Fibroblast of lung (primary cell): ENCODE measurements around the gene LRRC8D. TPM values are rescaled to one million over a fixed set of nuclear protein-coding genes. Genes with fewer than 3 reads are reported as not detected.

Source experiments
- DNase-seq, 2 donors: peaks; one replicate each; pipeline versions ENCODE4 v3.0.0 to v3.0.0-alpha.2; 2010; ENCODE audit warnings: low read depth in 2 of 2
- H2AFZ ChIP-seq: 2 replicates; pipeline ENCODE4 v1.5.1; 2012; ENCODE audit warnings: low read length, control low read depth, inconsistent platforms
- H3K27ac ChIP-seq: 2 replicates; pipeline ENCODE4 v1.5.1; 2011; ENCODE audit warnings: low read length, control low read depth; ENCODE audit not compliant: insufficient read depth
- H3K27me3 ChIP-seq: 2 replicates; pipeline ENCODE4 v1.5.1; 2011; ENCODE audit warnings: mild to moderate bottlenecking, low read length; ENCODE audit not compliant: control insufficient read depth, insufficient read depth
- H3K36me3 ChIP-seq: 2 replicates; pipeline ENCODE4 v1.5.1; 2011; ENCODE audit warnings: low read length; ENCODE audit not compliant: control insufficient read depth, insufficient read depth
- H3K4me1 ChIP-seq: 2 replicates; pipeline ENCODE4 v1.5.1; 2011; ENCODE audit warnings: low read length; ENCODE audit not compliant: control insufficient read depth, insufficient read depth; ENCODE audit errors: extremely low read depth
- H3K4me2 ChIP-seq: 2 replicates; pipeline ENCODE4 v1.5.1; 2011; ENCODE audit warnings: low read length, control low read depth; ENCODE audit not compliant: insufficient read depth; ENCODE audit errors: extremely low read depth
- H3K4me3 ChIP-seq, 4 experiments: fragments of 200-600 bp in 1 of 4; sonication (generic) in 1 of 4; replicated peaks in 1 of 4; 2 replicates each; pipeline ENCODE4 v1.5.1; 2011 to 2016; ENCODE audit warnings: low read length in 4 of 4, low read depth in 3 of 4, mild to moderate bottlenecking in 3 of 4, control low read depth in 2 of 4, inconsistent platforms in 1 of 4, mixed read lengths in 1 of 4; ENCODE audit not compliant: insufficient read depth in 1 of 4; ENCODE audit errors: control extremely low read depth in 1 of 4
- H3K79me2 ChIP-seq: 2 replicates; pipeline ENCODE4 v1.5.1; 2012; ENCODE audit warnings: mild to moderate bottlenecking, low read length, inconsistent platforms; ENCODE audit not compliant: control insufficient read depth, insufficient read depth
- H3K9ac ChIP-seq: 2 replicates; pipeline ENCODE4 v1.5.1; 2011; ENCODE audit warnings: mild to moderate bottlenecking, low read length, control low read depth; ENCODE audit not compliant: insufficient read depth
- H3K9me3 ChIP-seq: 2 replicates; pipeline ENCODE4 v1.5.1; 2012; ENCODE audit warnings: low read depth, low read length; ENCODE audit not compliant: control insufficient read depth, insufficient read depth
- H4K20me1 ChIP-seq: 2 replicates; pipeline ENCODE4 v1.5.1; 2011; ENCODE audit warnings: low read length; ENCODE audit not compliant: control insufficient read depth, insufficient read depth; ENCODE audit errors: extremely low read depth
- CTCF ChIP-seq, 2 donors: IDR thresholded peaks in 1 of 2; conservative IDR thresholded peaks in 1 of 2; 1 replicate in 1 of 2; 2 replicates in 1 of 2; pipeline ENCODE4 v1.5.1; 2011 to 2012; ENCODE audit warnings: low read length in 2 of 2, control low read depth in 1 of 2, inconsistent platforms in 1 of 2, low read depth in 1 of 2, mild to moderate bottlenecking in 1 of 2
- EZH2 ChIP-seq: IDR thresholded peaks from 2 replicates; pipeline ENCODE4 v1.5.1; 2012; ENCODE audit warnings: low read length, control low read depth, mild to moderate bottlenecking; ENCODE audit errors: missing control alignments
- polyA plus RNA-seq, 2 donors: library from polyadenylated mRNA; depleted of rRNA in 1 of 2; stranded (reverse) in 1 of 2; unstranded in 1 of 2; fragments of >200 nt; gene quantifications; 2 replicates each; pipeline ENCODE4 v1.2.1, GENCODE V29; 2011 to 2012; ENCODE audit warnings: missing spikeins in 1 of 2
- total RNA-seq: library from RNA; depleted of rRNA; stranded (reverse); fragments of >200 nt; gene quantifications from 2 replicates; pipeline ENCODE4 v1.2.1, GENCODE V29; 2014

LRRC8D gene
- total and polyA plus RNA-seq, 2 donors (not counting 1 experiment from before 2014, with no cell fraction given) = 41.0 to 58.1 TPM

GRCh38 chr1:89908672-89909436, 88.0 kb downstream of the LRRC8D start:
- H3K9ac ChIP-seq = no peak overlapping the region
- H2AFZ ChIP-seq = no peak overlapping the region
- no peaks in the 10 kb centered on the region for H3K9me3 ChIP-seq
- TF ChIP-seq EZH2 = no peak
- TF ChIP-seq CTCF (conservative IDR thresholded peaks at IDR 0.05 in 1 of 2, IDR thresholded peaks at IDR 0.05 in 1 of 2; ENCODE audit: low read depth in 1 of 2, low read length in 2 of 2) = no peak
- peak overlapping the region; percentile 62 for H3K27ac ChIP-seq
- H3K4me1 ChIP-seq = peaks cover 50% of the 10 kb centered on the region
- no peaks in the 10 kb centered on the region for H4K20me1 ChIP-seq
- H3K27me3 ChIP-seq = no peaks in the 10 kb centered on the region
- no peak overlapping the region for H3K4me3 ChIP-seq
- peak overlapping the region; percentile 46 for H3K4me2 ChIP-seq
- H3K79me2 ChIP-seq = no peaks in the 10 kb centered on the region
- DNase-seq = peak; percentile 56 to 69
- no peaks in the 10 kb centered on the region for H3K36me3 ChIP-seq

GRCh38 chr1:89910268-89910667, 89.4 kb downstream of the LRRC8D start:
- no peaks in the 10 kb centered on the region for H4K20me1 ChIP-seq
- H3K27me3 ChIP-seq = no peaks in the 10 kb centered on the region
- no peak for DNase-seq
- H3K9me3 ChIP-seq = no peaks in the 10 kb centered on the region
- H3K36me3 ChIP-seq = no peaks in the 10 kb centered on the region
- H3K4me3 ChIP-seq = no peak overlapping the region
- peak overlapping the region; percentile 36 for H3K9ac ChIP-seq
- peak overlapping the region; percentile 81 for H3K27ac ChIP-seq
- H3K79me2 ChIP-seq = no peaks in the 10 kb centered on the region
- H3K4me1 ChIP-seq = peaks cover 45% of the 10 kb centered on the region
- TF ChIP-seq EZH2 (no peak), CTCF (conservative IDR thresholded peaks at IDR 0.05 in 1 of 2, IDR thresholded peaks at IDR 0.05 in 1 of 2; ENCODE audit: low read depth in 1 of 2, low read length in 2 of 2) (no peak)
- H2AFZ ChIP-seq = no peak overlapping the region
- no peak overlapping the region for H3K4me2 ChIP-seq

- peak overlapping the region; percentile 81 for H3K27ac ChIP-seq
- peak overlapping the region; percentile 36 for H3K9ac ChIP-seq
- no peaks in the 10 kb centered on the region for H3K9me3 ChIP-seq
- no peak overlapping the region for H3K4me2 ChIP-seq
- H3K79me2 ChIP-seq = no peaks in the 10 kb centered on the region
- H4K20me1 ChIP-seq = no peaks in the 10 kb centered on the region
- no peaks in the 10 kb centered on the region for H3K27me3 ChIP-seq
- H3K36me3 ChIP-seq = no peaks in the 10 kb centered on the region
- no peak overlapping the region for H2AFZ ChIP-seq
- H3K4me3 ChIP-seq = no peak overlapping the region
- TF ChIP-seq CTCF (conservative IDR thresholded peaks at IDR 0.05 in 1 of 2, IDR thresholded peaks at IDR 0.05 in 1 of 2; ENCODE audit: low read depth in 1 of 2, low read length in 2 of 2) = no peak
- no peak for TF ChIP-seq EZH2
- peak; percentile 78 to 90 for DNase-seq
- H3K4me1 ChIP-seq = peaks cover 43% of the 10 kb centered on the region
These were observed 89.9 kb downstream of the LRRC8D start for GRCh38 chr1:89910780-89911179.
